ENCODE data around the gene INPP4A.

INPP4A gene

DNA sequence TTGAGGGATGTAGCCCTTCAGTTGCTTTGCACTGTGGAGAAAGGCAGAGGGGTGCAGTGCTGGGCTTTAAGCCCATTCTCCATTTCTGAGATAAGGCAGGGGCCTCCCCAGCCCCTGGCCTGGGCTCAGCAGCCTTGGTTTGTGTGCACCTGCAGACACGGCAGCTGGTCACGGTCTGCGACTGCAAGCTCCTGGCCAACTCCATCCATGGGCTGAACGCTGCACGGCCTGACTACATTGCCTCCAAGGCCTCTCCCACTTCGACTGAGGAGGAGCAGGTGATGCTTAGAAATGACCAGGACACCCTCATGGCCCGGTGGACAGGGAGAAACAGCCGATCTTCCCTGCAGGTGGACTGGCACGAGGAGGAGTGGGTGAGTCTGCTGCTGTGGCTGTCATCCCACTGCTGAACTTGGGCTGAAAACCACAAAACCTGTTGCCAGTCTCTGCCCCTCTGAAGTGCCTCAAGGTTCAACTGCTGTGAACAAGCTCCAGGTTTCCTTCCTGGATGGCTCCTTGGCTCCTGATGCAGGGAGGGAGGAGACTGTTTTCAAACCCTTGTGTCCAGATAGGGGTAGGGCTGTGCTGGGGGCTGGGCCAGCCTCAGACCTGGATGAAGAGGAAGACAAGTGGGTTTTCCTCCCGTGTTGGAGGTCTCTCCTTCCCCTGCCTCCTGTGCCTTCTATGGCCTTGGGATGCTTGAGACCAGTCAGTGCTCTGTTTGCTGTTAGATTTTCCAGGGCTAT lies 109.6 kb downstream of the INPP4A start:
- TF ChIP-seq CTCF (IDR thresholded peaks at IDR 0.05; ENCODE audit: low read depth, low read length): no peak
- no peak for DNase-seq (ENCODE audit: extremely low read depth, low read depth)

DNA sequence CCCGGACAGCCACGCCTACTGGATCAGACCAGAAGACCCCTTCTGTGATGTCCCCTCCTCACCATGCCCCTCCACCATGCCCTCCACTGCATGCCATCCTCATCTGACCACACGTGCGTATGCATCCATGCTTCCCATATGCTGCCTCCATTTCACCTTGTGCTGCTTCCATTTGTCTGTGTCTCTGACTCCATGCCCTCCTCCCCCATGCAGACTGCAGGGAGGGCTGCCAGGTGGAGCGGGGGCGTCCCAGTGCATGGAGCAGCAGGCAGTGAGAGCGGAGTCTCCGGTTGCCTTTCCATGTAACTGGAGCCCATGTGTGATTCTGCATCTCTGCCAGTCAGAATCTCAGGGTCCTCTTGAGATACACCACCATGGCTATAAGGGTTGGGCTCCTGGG lies 111.0 kb downstream of the INPP4A start:
- TF ChIP-seq CTCF (IDR thresholded peaks at IDR 0.05; ENCODE audit: low read depth, low read length): no peak
- DNase-seq (ENCODE audit: extremely low read depth, low read depth): no peak

DNA sequence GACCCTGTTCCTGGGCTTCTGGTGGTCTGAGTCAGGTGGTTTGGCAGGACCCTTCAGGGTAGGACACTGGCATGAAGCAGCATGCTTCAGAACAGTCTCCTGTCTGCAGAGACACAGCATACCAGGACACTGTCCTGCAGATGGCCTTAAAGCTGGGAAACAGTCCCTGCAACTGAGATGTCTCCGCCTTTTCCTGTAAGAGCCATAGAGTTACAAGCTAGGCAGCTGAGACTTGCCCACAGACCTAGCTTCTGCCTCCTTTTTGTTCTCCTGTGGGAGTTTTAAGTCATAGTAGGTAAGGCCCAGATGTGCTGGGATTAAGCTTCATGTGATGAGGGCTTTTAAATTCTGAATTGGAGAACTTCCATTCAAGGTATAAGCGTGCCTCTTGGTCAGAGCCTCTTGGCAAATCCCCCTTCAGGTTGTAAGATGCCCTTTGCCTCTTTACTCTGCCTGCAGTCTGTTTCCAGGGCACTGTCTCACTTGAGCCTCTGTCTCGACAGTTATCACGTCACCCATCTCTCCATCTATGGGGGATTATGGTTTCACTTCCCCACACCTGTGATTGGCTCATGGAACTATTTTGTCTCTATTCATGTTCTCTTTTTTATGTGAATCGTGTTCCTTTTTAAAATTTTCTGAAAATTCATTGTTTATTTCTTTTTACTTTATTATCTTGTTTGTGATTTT lies 111.8 kb downstream of the INPP4A start:
- DNase-seq (ENCODE audit: extremely low read depth, low read depth): no peak
- no peak for TF ChIP-seq CTCF (IDR thresholded peaks at IDR 0.05; ENCODE audit: low read depth, low read length)

- DNase-seq (ENCODE audit: extremely low read depth, low read depth): no peak
- TF ChIP-seq CTCF (IDR thresholded peaks at IDR 0.05; ENCODE audit: low read depth, low read length): no peak
Observed at GRCh38 chr2:98558852-98559530, 114.3 kb downstream of the INPP4A start.

DNA sequence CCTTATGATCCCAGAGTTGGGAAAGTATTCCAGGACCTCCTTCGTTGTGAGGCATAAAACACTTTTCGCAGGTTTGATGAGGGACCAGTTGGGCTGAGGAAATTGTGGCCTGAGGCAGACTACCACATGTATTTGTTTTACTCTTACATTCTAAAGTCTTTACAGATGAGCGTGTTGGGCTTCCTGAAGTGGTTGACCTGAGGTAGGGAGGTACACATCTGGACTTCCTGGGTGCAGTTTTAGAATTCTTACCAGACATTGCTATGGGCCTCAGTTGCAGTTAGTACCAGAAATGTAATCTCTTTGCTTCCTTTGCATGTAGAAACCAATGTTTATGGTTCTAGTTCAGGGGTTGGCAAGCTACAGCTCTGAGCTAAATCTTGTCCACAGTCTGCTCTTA lies 114.9 kb downstream of the INPP4A start:
- no peak for TF ChIP-seq CTCF (IDR thresholded peaks at IDR 0.05; ENCODE audit: low read depth, low read length)
- no peak for DNase-seq (ENCODE audit: extremely low read depth, low read depth)

DNA sequence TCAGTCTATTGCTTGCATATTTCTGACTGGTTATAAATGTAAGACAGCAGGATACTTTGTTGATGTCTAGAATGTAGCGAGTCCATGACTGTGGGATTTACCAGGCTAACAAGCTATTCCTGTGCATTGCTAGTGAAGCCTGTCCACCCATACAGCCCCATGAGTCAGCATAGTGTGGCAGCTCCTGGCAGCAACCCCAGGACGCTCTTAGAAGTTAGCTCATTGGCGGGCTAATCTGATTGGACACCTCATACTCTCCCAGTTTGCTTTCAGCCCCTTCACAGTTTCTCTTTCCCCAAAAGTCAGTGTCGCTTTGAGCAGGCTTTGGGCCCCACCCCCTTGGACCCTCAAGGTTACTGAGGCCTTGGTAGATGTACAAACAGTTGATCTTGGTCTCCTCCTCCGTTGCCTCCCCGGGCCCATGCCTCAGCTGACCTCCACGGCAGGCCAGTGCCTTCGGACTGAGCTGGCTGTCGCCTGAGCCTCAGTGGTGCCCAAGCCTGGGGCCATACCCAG lies 115.7 kb downstream of the INPP4A start:
- peak; percentile 62 for DNase-seq (ENCODE audit: extremely low read depth, low read depth)
- no peak for TF ChIP-seq CTCF (IDR thresholded peaks at IDR 0.05; ENCODE audit: low read depth, low read length)

DNA sequence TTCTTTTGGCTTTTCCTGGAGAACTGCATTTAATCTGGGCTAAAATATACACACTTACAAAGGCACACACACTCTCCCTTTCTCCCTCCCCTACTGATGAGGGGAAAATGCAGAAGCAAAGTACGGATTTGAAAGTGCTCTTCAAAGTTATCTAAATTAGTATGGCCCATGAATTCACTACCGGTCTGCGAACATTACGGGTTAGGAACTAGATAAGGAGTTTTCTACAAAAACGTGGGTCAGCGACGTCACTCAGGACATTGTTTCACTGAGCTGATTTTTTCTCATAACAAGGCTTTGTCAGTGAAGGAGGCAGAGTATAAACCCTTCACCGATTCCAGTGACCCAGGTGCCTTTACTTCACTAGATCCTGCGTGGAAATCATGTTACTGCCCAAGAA lies 116.4 kb downstream of the INPP4A start:
- no peak for TF ChIP-seq CTCF (IDR thresholded peaks at IDR 0.05; ENCODE audit: low read depth, low read length)
- no peak for DNase-seq (ENCODE audit: extremely low read depth, low read depth)

Data from AG09319 (cell line).